K562 (cell line): ENCODE data around the gene ARHGAP24. TPM values are rescaled to one million over a fixed set of nuclear protein-coding genes. Genes with fewer than 3 reads are reported as not detected.

Source experiments
- ATAC-seq: fragments of 200-7000 bp; cut with Tn5 transposase; 3 replicates; pipeline ENCODE4 v1.9.1; 2020; ENCODE audit warnings: moderate library complexity
- BruUV-seq: library from RNA; stranded (reverse); fragments of 400-500 nt; replicated peaks from 2 replicates; lab custom pipeline; 2021; lab: Mats Ljungman, UMichigan
- CTCF ChIA-PET: fragments of 300-600 bp; formaldehyde crosslinking; extraction: SDS; loops from one replicate; lab custom pipeline; 2021; ENCODE audit warnings: low intra/inter-chr PET ratio; lab: Yijun Ruan, JAX
- POLR2A ChIA-PET: fragments of 300-600, 350-650 bp; sonication (Branson Sonifier 250); formaldehyde crosslinking; extraction: SDS; loops from one replicate; lab custom pipeline; 2021; ENCODE audit warnings: antibody characterized with exemption, inconsistent platforms; lab: Yijun Ruan, JAX
- DNase-seq, 4 experiments: peaks; one replicate each; pipeline versions ENCODE4 v3.0.0 to v3.0.0-alpha.2; 2011 to 2018; ENCODE audit warnings: low spot score in 3 of 4, mixed read lengths in 3 of 4; ENCODE audit errors: extremely low read depth in 1 of 4
- FAIRE-seq: peaks from 2 replicates; lab custom pipeline; 2011; peaks lifted over from hg19 to GRCh38; lab: Jason Lieb, UNC
- H2AFZ ChIP-seq: 2 replicates; pipeline ENCODE4 v1.6.0; 2011; ENCODE audit warnings: low read depth, low read length, control low read depth, inconsistent platforms
- H3K27ac ChIP-seq: fragments of 200-600 bp; 3 replicates; pipeline ENCODE4 v1.8.0; 2011; ENCODE audit warnings: low read depth, mild to moderate bottlenecking, control low read depth, inconsistent platforms, low read length, moderate library complexity, mixed read lengths; ENCODE audit errors: extremely low read depth
- H3K27me3 ChIP-seq, 2 experiments: fragments of 300-600 bp in 1 of 2; 2 replicates in 1 of 2; 3 replicates in 1 of 2; pipeline versions ENCODE4 v1.6.0 to v1.8.0; 2011; ENCODE audit warnings: inconsistent platforms in 2 of 2, low read length in 2 of 2, mild to moderate bottlenecking in 1 of 2, mixed read lengths in 1 of 2, moderate library complexity in 1 of 2; ENCODE audit not compliant: control insufficient read depth in 2 of 2, insufficient read depth in 2 of 2
- H3K36me3 ChIP-seq: fragments of 300-600 bp; 3 replicates; pipeline ENCODE4 v1.8.0; 2011; ENCODE audit warnings: mild to moderate bottlenecking, low read length, inconsistent platforms; ENCODE audit not compliant: control insufficient read depth, insufficient read depth
- H3K4me1 ChIP-seq, 2 experiments: fragments of 200-600 bp in 1 of 2; replicated peaks in 1 of 2; 2 replicates in 1 of 2; 3 replicates in 1 of 2; pipeline versions ENCODE4 v1.5.1 to v1.8.0; 2011; ENCODE audit warnings: inconsistent platforms in 2 of 2, low read length in 2 of 2, mild to moderate bottlenecking in 1 of 2, mixed read lengths in 1 of 2, moderate library complexity in 1 of 2; ENCODE audit not compliant: control insufficient read depth in 2 of 2, insufficient read depth in 2 of 2
- H3K4me2 ChIP-seq: 2 replicates; pipeline ENCODE4 v1.6.1; 2011; ENCODE audit warnings: low read length, control low read depth, inconsistent platforms, mixed read lengths; ENCODE audit not compliant: insufficient read depth
- H3K4me3 ChIP-seq: fragments of 200-600 bp; sonication (generic), shearing (Covaris generic); 2 replicates; pipeline ENCODE4 v1.5.1; 2016; ENCODE audit warnings: control low read depth, inconsistent platforms
- H3K79me2 ChIP-seq: fragments of 200-600 bp; 3 replicates; pipeline ENCODE4 v1.8.0; 2011; ENCODE audit warnings: low read length, inconsistent platforms; ENCODE audit not compliant: control insufficient read depth, insufficient read depth
- H3K9ac ChIP-seq, 2 experiments: 2 replicates each; pipeline versions ENCODE4 v1.6.0 to v1.6.1; 2011; ENCODE audit warnings: low read depth in 2 of 2, low read length in 2 of 2, control low read depth in 1 of 2, inconsistent platforms in 1 of 2, mild to moderate bottlenecking in 1 of 2, mixed read lengths in 1 of 2; ENCODE audit not compliant: insufficient read depth in 1 of 2
- H3K9me1 ChIP-seq: one replicate; pipeline ENCODE4 v1.6.0; 2011; ENCODE audit warnings: inconsistent platforms, mild to moderate bottlenecking, low read length, moderate library complexity; ENCODE audit not compliant: control insufficient read depth, insufficient read depth
- H3K9me3 ChIP-seq: replicated peaks from 2 replicates; pipeline ENCODE4 v1.5.1; 2011; ENCODE audit warnings: low read depth, low read length, inconsistent platforms; ENCODE audit not compliant: control insufficient read depth, insufficient read depth
- H4K20me1 ChIP-seq: replicated peaks from 2 replicates; pipeline ENCODE4 v1.6.1; 2011; ENCODE audit warnings: low read length, inconsistent platforms, mixed read lengths; ENCODE audit not compliant: control insufficient read depth, insufficient read depth
- ATF3 ChIP-seq, 2 experiments: fragments of 450-650 bp in 1 of 2; sonication (generic) in 1 of 2; formaldehyde crosslinking in 1 of 2; IDR thresholded peaks in 1 of 2; conservative IDR thresholded peaks in 1 of 2; 2 replicates each; pipeline versions ENCODE4 v1.6.1 to v1.8.1; 2016 to 2023; ENCODE audit warnings: mild to moderate bottlenecking in 2 of 2, moderate library complexity in 2 of 2, inconsistent platforms in 1 of 2, missing genetic modification reagents in 1 of 2
- CHAMP1 ChIP-seq: fragments of 450-650 bp; IDR thresholded peaks from 2 replicates; pipeline ENCODE4 v1.6.1; 2016; ENCODE audit warnings: mild to moderate bottlenecking
- DACH1 ChIP-seq: fragments of 450-650 bp; IDR thresholded peaks from 2 replicates; pipeline ENCODE4 v1.6.1; 2018; ENCODE audit not compliant: partially characterized antibody
- MLLT1 ChIP-seq, 2 experiments: fragments of 450-650 bp; IDR thresholded peaks; 2 replicates each; pipeline ENCODE4 v1.6.1; 2016
- RHOXF2B ChIP-seq: fragments of 250-450 bp; sonication (Bioruptor Pico); conservative IDR thresholded peaks from 2 replicates; pipeline ENCODE4 v1.5.1; 2021
- ZBTB7A ChIP-seq: IDR thresholded peaks from 2 replicates; pipeline ENCODE4 v1.6.1; 2011; ENCODE audit warnings: low read depth, mild to moderate bottlenecking, low read length, moderate library complexity, borderline replicate concordance; ENCODE audit not compliant: control insufficient read depth
- WGBS: fragments of 100-300 bp; shearing (Covaris generic); methylation state at CpG from one replicate; pipeline ENCODE4 v1.1.6; 2016; ENCODE audit warnings: low coverage, mixed read lengths; ENCODE audit not compliant: insufficient coverage; ENCODE audit errors: missing lambda C conversion rate; 5-methylcytosine and 5-hydroxymethylcytosine counted together
- in situ Hi-C: fragments of 300-500 bp; cut with MboI; formaldehyde crosslinking; loops from 4 replicates; pipeline ENCODE4 v1.15.0; 2018; ENCODE audit warnings: inconsistent platforms, mixed read lengths
- intact Hi-C: fragments of 100-400 bp; cut with micrococcal nuclease; formaldehyde crosslinking; loops from 2 replicates; pipeline ENCODE4 v1.14.2; 2022
- polyA plus RNA-seq, 8 experiments: library from polyadenylated mRNA; depleted of rRNA in 4 of 8; stranded (reverse) in 5 of 8; unstranded in 3 of 8; fragments of >200 nt; fragmentation: Nextera tagmentation in 2 of 8; fragmentation: Illumina TruSeq in 1 of 8; extraction: Ambion mirVana in 2 of 8; extraction: Trizol in 1 of 8; gene quantifications; 2 replicates each; pipeline versions ENCODE4 v1.2.1 to v1.2.3, GENCODE V29; 2011 to 2014; ENCODE audit warnings: inconsistent platforms in 1 of 8, missing spikeins in 1 of 8
- total RNA-seq, 7 experiments: library from RNA; depleted of rRNA in 6 of 7; stranded (reverse); fragments of >200 nt in 6 of 7; fragmentation: Illumina TruSeq in 2 of 7; extraction: Trizol in 2 of 7; gene quantifications; 2 replicates each; pipeline versions ENCODE4 v1.2.1 to v1.2.3, GENCODE V29; 2011 to 2021; ENCODE audit warnings: low replicate concordance in 1 of 7

The ARHGAP24 gene
- total and polyA plus RNA-seq, 9 of the 15 experiments (the other 6 are each of a cell fraction or from before 2014, with no cell fraction given), result 8.0 to 22.6 (median 14.0) TPM

GRCh38 chr4:86031927-86032326, 557.0 kb downstream of the ARHGAP24 start:
- ChIA-PET POLR2A (interaction anchor here (0.8 kb wide), 1 partner anchor 352 kb away, joined by 3 read pairs; no protein-coding TSS in a partner anchor), CTCF (no interaction called here)
- no peaks in the 10 kb centered on the region for H3K79me2 ChIP-seq
- intact Hi-C loops, result no loop called here
- no peak overlapping the region for H2AFZ ChIP-seq
- FAIRE-seq, result no peak
- TF ChIP-seq RHOXF2B (CRISPR knock-in tag) (no peak), ATF3 (IDR thresholded peaks at IDR 0.05) (0 out of 2 replicates have a peak, but pooled peaks have one; percentile 10), ATF3 (CRISPR knock-in tag; conservative IDR thresholded peaks at IDR 0.05) (no peak)
- no peak overlapping the region for H3K9ac ChIP-seq
- no peaks in the 10 kb centered on the region for H3K36me3 ChIP-seq
- DNase-seq, result no peak
- ATAC-seq, result no peak
- in situ Hi-C loops, result loop anchor here (25.0 kb wide), 1 partner anchor 895 kb away; no protein-coding TSS in a partner anchor
- H3K4me2 ChIP-seq, result no peak overlapping the region
- BruUV-seq, result no TSS peak
- peaks cover 0 to 5% of the 10 kb centered on the region in 2 experiments; a peak in 2 of 5 replicates for H3K27me3 ChIP-seq
- no peaks in the 10 kb centered on the region for H3K9me3 ChIP-seq
- H3K4me3 ChIP-seq, result no peak overlapping the region
- H3K9me1 ChIP-seq, result no peaks in the 10 kb centered on the region
- H4K20me1 ChIP-seq, result no peaks in the 10 kb centered on the region
- H3K27ac ChIP-seq, result no peak overlapping the region
- no peaks in the 10 kb centered on the region for H3K4me1 ChIP-seq
- 0% methylated on average over 3 of the region's 3 CpGs for WGBS

- intact Hi-C loops (no loop called here), in situ Hi-C loops (loop anchor here (25.0 kb wide), 1 partner anchor 895 kb away; no protein-coding TSS in a partner anchor)
- Histone ChIP-seq H3K4me2 (no peak overlapping the region), H3K79me2 (no peaks in the 10 kb centered on the region), H3K9me1 (no peaks in the 10 kb centered on the region), H4K20me1 (no peaks in the 10 kb centered on the region), H3K27ac (no peak overlapping the region), H3K9ac (no peak overlapping the region), H3K27me3 (peaks cover 0 to 5% of the 10 kb centered on the region in 2 experiments; a peak in 2 of 5 replicates), H3K36me3 (no peaks in the 10 kb centered on the region), H3K9me3 (no peaks in the 10 kb centered on the region), H3K4me3 (no peak overlapping the region), H2AFZ (no peak overlapping the region), H3K4me1 (no peaks in the 10 kb centered on the region)
- ChIA-PET POLR2A (interaction anchor here (0.8 to 1.0 kb wide), 2 partner anchors 15 to 353 kb away, joined by 3 read pairs; no protein-coding TSS in a partner anchor), CTCF (no interaction called here)
- WGBS, result 0% methylated on average over 4 of the region's 4 CpGs
- no peak for DNase-seq
- no TSS peak for BruUV-seq
- FAIRE-seq, result no peak
- no peak for ATAC-seq
- TF ChIP-seq ZBTB7A (no peak), CHAMP1 (no peak), MLLT1 (IDR thresholded peaks at IDR 0.05) (no peak), DACH1 (no peak)
Measured at GRCh38 chr4:86032476-86033022, 557.6 kb downstream of the ARHGAP24 start.
